GM19397 (cell line): Measurements from ENCODE around the gene DHH.
A peak's percentile ranks its signal among the peaks of the same experiment; 100 is the strongest.
"Not testable (repeated sequence)": the region's sequence is repeated elsewhere in the genome, so short reads cannot be mapped to it uniquely, and the experiment has no call there.

ENCODE experiments used
- ATAC-seq: cut with Tn5 transposase; IDR thresholded peaks from one replicate; pipeline ENCODE4 v1.9.1; 2021; ENCODE audit warnings: mild to moderate bottlenecking, moderate library complexity; ENCODE audit not compliant: unreplicated experiment

The DHH gene

GRCh38 chr12:49094160-49094974, at the start of gene DHH:
TSS of gene DHH (minus strand) at chr12:49094801. CDS start at chr12:49094512, 289 bp downstream.
- ATAC-seq: no peak

- ATAC-seq: no peak
These were observed 49.8 kb upstream of the DHH start for GRCh38 chr12:49144384-49144783.

GRCh38 chr12:49138999-49139398, 44.4 kb upstream of the DHH start:
- ATAC-seq: no peak

- ATAC-seq: no peak
These were observed 44.0 kb upstream of the DHH start for GRCh38 chr12:49138587-49138986.

GRCh38 chr12:49137476-49137875, 42.9 kb upstream of the DHH start:
- ATAC-seq: no peak

- ATAC-seq: not testable (repeated sequence)
These were observed 42.4 kb upstream of the DHH start for GRCh38 chr12:49136997-49137396.

GRCh38 chr12:49133590-49133989, 39.0 kb upstream of the DHH start:
- ATAC-seq: no peak

GRCh38 chr12:49133014-49133413, 38.4 kb upstream of the DHH start:
- ATAC-seq: no peak

- no peak for ATAC-seq
These were observed 37.4 kb upstream of the DHH start for GRCh38 chr12:49131894-49132461.

- peak; percentile 75 for ATAC-seq
These were observed 36.7 kb upstream of the DHH start, which contains the start of gene TUBA1B for GRCh38 chr12:49131051-49131893. TSS of gene TUBA1B (minus strand) at chr12:49131395. CDS start at chr12:49131300, 95 bp downstream.

GRCh38 chr12:49130151-49131050, 35.8 kb upstream of the DHH start:
- peak; percentile 45 for ATAC-seq

- ATAC-seq: no peak
These were observed 34.9 kb upstream of the DHH start for GRCh38 chr12:49129332-49130150.

GRCh38 chr12:49127971-49128370, 33.4 kb upstream of the DHH start:
- ATAC-seq: not testable (repeated sequence)

GRCh38 chr12:49126852-49127763, 32.5 kb upstream of the DHH start:
- no peak for ATAC-seq

- ATAC-seq: no peak
These were observed 26.6 kb upstream of the DHH start for GRCh38 chr12:49121047-49121696.

- ATAC-seq: no peak
These were observed 16.6 kb upstream of the DHH start for GRCh38 chr12:49111206-49111605.

- ATAC-seq: peak; percentile 97
These were observed 16.0 kb upstream of the DHH start, which contains the start of gene LMBR1L for GRCh38 chr12:49110464-49111155. TSS of gene LMBR1L (minus strand) at chr12:49110847. CDS start at chr12:49110555, 292 bp downstream.
